Upper lobe of right lung (tissue), 1 donor: ENCODE data around the gene HAUS5. TPM values are rescaled to one million over a fixed set of nuclear protein-coding genes. Genes with fewer than 3 reads are reported as not detected.

Experiments
- ATAC-seq: fragments of 200-7000 bp; cut with Tn5 transposase; one replicate; pipeline ENCODE4 v1.9.1; 2020; ENCODE audit warnings: mild to moderate bottlenecking, moderate library complexity
- DNase-seq: peaks from one replicate; pipeline ENCODE4 v3.0.0-alpha.2; 2020
- H3K27ac ChIP-seq: fragments of 200-600 bp; one replicate; pipeline ENCODE4 v1.8.0; 2022
- H3K27me3 ChIP-seq: fragments of 200-600 bp; one replicate; pipeline ENCODE4 v1.8.0; 2022; ENCODE audit warnings: mild to moderate bottlenecking
- H3K36me3 ChIP-seq: fragments of 200-600 bp; one replicate; pipeline ENCODE4 v1.8.0; 2022
- H3K4me1 ChIP-seq: fragments of 200-600 bp; one replicate; pipeline ENCODE4 v1.8.0; 2022
- H3K4me3 ChIP-seq: fragments of 200-600 bp; one replicate; pipeline ENCODE4 v1.8.0; 2022; ENCODE audit warnings: mild to moderate bottlenecking
- H3K9me3 ChIP-seq: fragments of 200-600 bp; one replicate; pipeline ENCODE4 v1.8.0; 2022
- intact Hi-C: fragments of 100-400 bp; cut with DNase I; formaldehyde crosslinking; loops from one replicate; pipeline ENCODE4 v1.11.0; 2022
- long read RNA-seq: library from polyadenylated mRNA; unstranded; transcript quantifications from one replicate; pipeline ENCODE4 v2.0.0, GENCODE V29; 2021
- total RNA-seq: library from RNA; stranded (reverse); fragmentation: NEBNext Ultra II Directional; extraction: Animal tissue kit (Norgen Biotek cat#: 25700); gene quantifications from one replicate; pipeline ENCODE4 v1.2.1, GENCODE V29; 2021
- TF ChIP-seq, protein P1 (sequence below): fragments of 200-600 bp; IDR thresholded peaks from one replicate; pipeline ENCODE4 v1.8.0; 2022; ENCODE audit warnings: antibody characterized with exemption
- donor health status: DM: no; HTN: yes; CAD: no; lungs with severe emphysema.

The HAUS5 gene, protein sequence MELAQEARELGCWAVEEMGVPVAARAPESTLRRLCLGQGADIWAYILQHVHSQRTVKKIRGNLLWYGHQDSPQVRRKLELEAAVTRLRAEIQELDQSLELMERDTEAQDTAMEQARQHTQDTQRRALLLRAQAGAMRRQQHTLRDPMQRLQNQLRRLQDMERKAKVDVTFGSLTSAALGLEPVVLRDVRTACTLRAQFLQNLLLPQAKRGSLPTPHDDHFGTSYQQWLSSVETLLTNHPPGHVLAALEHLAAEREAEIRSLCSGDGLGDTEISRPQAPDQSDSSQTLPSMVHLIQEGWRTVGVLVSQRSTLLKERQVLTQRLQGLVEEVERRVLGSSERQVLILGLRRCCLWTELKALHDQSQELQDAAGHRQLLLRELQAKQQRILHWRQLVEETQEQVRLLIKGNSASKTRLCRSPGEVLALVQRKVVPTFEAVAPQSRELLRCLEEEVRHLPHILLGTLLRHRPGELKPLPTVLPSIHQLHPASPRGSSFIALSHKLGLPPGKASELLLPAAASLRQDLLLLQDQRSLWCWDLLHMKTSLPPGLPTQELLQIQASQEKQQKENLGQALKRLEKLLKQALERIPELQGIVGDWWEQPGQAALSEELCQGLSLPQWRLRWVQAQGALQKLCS
- 8.9 TPM for total RNA-seq
- long read RNA-seq, full-length matches to known transcripts, result 18 of 29 reads
- long read RNA-seq, partial matches to known transcripts, result 5 of 29 reads
- long read RNA-seq, other reads (novel, unspliced or antisense), result 6 of 29 reads

DNA sequence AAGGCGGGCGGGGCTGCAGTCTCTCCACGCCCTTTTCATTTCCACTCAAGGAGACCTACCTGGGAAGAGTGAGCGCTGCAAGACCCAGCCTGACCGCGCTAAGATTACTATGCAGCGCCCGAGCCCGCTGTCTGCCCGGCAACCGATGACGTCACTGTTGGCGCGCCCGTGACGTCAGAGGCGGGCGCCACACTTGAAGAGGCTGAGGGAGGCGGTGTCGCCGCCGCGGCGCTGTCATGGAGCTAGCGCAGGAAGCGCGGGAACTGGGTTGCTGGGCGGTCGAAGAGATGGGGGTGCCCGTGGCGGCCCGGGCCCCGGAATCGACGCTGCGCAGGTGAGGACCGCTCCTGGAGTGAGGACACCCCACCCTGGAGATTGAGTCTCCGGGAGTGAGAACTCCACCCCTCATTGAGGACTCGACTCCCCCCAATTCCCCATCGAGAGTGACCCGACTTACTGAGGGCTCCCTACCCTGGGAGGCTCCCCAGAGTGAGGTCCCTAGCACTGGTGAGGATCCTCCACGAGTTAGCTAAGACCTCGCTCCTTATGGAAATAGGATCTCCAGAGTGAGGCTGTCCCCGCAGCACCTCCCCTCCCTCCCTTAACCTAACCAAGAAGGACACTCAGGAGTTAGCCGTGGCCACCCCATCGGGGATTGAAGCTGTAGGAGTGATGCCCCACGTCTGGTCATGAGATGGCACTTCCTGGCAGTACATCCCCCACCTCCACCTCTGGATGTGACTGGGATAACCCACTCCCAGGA, at the start of gene HAUS5:
HAUS5 (plus strand) TSS at position 177 of the 763 bp plus-strand sequence; CDS start at position 237, 60 bp downstream.
- Histone ChIP-seq H3K27ac (peak within 1 kb of the TSS; percentile 71), H3K4me3 (peak within 1 kb of the TSS; percentile 78), H3K4me1 (peaks cover 5% of the 10 kb centered on the region), H3K9me3 (no peaks in the 10 kb centered on the region), H3K36me3 (no peaks in the 10 kb centered on the region), H3K27me3 (no peaks in the 10 kb centered on the region)
- ATAC-seq, result peak; percentile 93
- TF ChIP-seq, protein P1, sequence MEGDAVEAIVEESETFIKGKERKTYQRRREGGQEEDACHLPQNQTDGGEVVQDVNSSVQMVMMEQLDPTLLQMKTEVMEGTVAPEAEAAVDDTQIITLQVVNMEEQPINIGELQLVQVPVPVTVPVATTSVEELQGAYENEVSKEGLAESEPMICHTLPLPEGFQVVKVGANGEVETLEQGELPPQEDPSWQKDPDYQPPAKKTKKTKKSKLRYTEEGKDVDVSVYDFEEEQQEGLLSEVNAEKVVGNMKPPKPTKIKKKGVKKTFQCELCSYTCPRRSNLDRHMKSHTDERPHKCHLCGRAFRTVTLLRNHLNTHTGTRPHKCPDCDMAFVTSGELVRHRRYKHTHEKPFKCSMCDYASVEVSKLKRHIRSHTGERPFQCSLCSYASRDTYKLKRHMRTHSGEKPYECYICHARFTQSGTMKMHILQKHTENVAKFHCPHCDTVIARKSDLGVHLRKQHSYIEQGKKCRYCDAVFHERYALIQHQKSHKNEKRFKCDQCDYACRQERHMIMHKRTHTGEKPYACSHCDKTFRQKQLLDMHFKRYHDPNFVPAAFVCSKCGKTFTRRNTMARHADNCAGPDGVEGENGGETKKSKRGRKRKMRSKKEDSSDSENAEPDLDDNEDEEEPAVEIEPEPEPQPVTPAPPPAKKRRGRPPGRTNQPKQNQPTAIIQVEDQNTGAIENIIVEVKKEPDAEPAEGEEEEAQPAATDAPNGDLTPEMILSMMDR, result no peak
- intact Hi-C loops, result no loop called here
- peak; percentile 95 for DNase-seq

GRCh38 chr19:35562776-35563175, 49.8 kb upstream of the HAUS5 start:
- intact Hi-C loops, result no loop called here
- Histone ChIP-seq H3K4me1 (peaks cover 6% of the 10 kb centered on the region), H3K27ac (no peak overlapping the region), H3K4me3 (no peak overlapping the region), H3K9me3 (no peaks in the 10 kb centered on the region), H3K36me3 (no peaks in the 10 kb centered on the region), H3K27me3 (peaks cover 21% of the 10 kb centered on the region)
- DNase-seq (no peak), ATAC-seq (no peak)
- TF ChIP-seq, protein P1, result no peak

DNA sequence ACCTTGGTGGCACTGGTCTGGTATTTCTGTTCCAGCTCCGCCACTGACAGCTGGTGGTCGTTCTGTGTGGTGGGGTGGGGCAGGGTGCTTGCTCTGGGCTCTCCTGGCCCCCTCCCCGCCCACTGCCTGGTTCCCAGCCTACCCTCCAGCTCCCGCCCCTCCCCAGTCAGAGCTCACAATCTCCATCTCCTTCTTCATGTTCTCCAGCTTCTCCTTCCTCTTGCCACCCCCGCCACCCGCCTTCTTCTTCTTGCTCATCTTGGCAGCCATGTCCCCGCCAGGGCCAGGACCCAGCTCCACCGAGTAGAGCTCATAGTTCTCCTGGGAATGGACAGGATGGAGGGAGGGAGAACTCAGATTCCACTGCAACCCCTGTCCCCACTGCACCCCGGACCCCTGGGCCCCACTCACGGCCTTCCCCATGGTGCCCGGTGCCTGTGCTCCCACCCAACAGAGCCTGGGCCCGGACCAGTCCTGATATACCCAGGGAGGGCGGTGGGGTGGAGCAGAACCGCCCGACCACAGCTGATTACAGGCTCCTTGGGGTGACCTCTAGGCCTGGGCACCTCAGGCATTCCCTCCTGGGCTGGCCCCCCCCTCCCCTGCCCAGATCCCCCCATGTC, 49.2 kb upstream of the HAUS5 start, which contains the start of gene ATP4A:
ATP4A (minus strand) TSS at position 452 of the 623 bp plus-strand sequence; CDS start at position 423, 29 bp downstream.
- DNase-seq (peak; percentile 48), ATAC-seq (peak; percentile 9)
- peaks cover 17% of the 10 kb centered on the region for H3K27me3 ChIP-seq
- no peaks in the 10 kb centered on the region for H3K9me3 ChIP-seq
- H3K4me1 ChIP-seq, result peaks cover 1% of the 10 kb centered on the region
- intact Hi-C loops, result no loop called here
- no peak within 1 kb of the TSS for H3K4me3 ChIP-seq
- H3K36me3 ChIP-seq, result no peaks in the 10 kb centered on the region
- H3K27ac ChIP-seq, result no peak within 1 kb of the TSS
- TF ChIP-seq, protein P1, result no peak

DNA sequence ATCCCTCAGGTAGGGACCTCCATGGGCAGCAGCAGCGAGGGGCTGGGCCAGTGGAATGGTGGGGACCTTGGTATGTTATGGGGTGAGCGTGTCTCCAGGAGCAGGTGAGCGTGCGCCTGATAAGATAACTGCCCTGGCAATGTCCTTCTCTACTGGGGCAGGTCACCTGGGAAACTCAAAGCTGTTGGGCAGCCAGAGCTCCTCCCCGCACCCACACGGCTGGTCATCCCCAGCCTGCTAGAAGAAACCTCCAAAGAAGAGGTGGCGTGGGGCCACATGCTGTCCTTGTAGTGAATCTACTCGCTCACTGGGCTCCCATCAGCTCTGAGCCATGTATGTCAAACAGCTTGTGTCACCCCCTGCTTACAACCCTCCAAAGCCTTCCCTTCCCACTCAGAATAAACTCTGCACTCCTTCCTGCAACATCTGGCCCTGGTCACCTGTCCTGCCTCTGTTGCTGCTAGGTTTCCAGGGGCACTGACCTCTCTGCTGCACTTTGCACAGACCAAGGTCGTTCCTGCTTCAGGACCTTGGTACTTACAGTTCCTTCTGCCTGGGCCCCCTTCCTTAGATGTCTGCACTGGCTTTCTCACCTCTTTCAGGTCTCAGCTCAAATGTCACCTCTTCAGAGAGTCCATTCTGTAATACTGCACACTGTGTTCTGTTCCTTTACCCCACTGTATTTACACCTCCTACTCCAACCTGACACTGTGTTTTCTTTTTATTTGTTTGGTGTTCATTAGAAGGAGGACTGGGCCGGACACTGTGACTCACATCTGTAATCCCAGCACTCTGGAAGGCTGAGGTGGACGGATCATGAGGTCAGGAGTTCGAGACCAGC, 47.3 kb upstream of the HAUS5 start:
- intact Hi-C loops, result no loop called here
- no peak for ATAC-seq
- Histone ChIP-seq H3K9me3 (no peaks in the 10 kb centered on the region), H3K27me3 (peaks cover 5% of the 10 kb centered on the region), H3K4me1 (no peaks in the 10 kb centered on the region), H3K4me3 (no peak overlapping the region), H3K36me3 (no peaks in the 10 kb centered on the region), H3K27ac (no peak overlapping the region)
- no peak for DNase-seq
- TF ChIP-seq, protein P1, result no peak
